Natural killer cell (primary cell): ENCODE data around the gene PRTG. TPM values are rescaled to one million over a fixed set of nuclear protein-coding genes. Genes with fewer than 3 reads are reported as not detected.

ENCODE experiments used
- ATAC-seq, 3 donors: fragments of 150-1000 bp in 2 of 3; fragments of 200-7000 bp in 1 of 3; cut with Tn5 transposase; 1 replicate in 1 of 3; 2 replicates in 2 of 3; pipeline ENCODE4 v1.10.0; 2021; ENCODE audit warnings: mild to moderate bottlenecking in 2 of 3, moderate library complexity in 2 of 3
- DNase-seq, 2 donors: peaks; one replicate each; pipeline versions ENCODE4 v3.0.0 to v3.0.0-alpha.2; 2013 to 2021; ENCODE audit warnings: mixed read lengths in 1 of 2
- H3K27ac ChIP-seq: one replicate; pipeline ENCODE4 v1.5.1; 2013; ENCODE audit warnings: mild to moderate bottlenecking, low read length
- H3K27me3 ChIP-seq: one replicate; pipeline ENCODE4 v1.6.1; 2013; ENCODE audit warnings: low read length; ENCODE audit not compliant: control insufficient read depth, insufficient read depth
- H3K36me3 ChIP-seq: one replicate; pipeline ENCODE4 v1.6.1; 2013; ENCODE audit warnings: low read length; ENCODE audit not compliant: control insufficient read depth, insufficient read depth
- H3K4me1 ChIP-seq: one replicate; pipeline ENCODE4 v1.6.1; 2013; ENCODE audit warnings: low read length; ENCODE audit not compliant: control insufficient read depth, insufficient read depth
- H3K4me3 ChIP-seq: one replicate; pipeline ENCODE4 v1.5.1; 2013; ENCODE audit warnings: low read length
- H3K9me3 ChIP-seq: one replicate; pipeline ENCODE4 v1.6.1; 2013; ENCODE audit warnings: low read length; ENCODE audit not compliant: control insufficient read depth, insufficient read depth
- H3K27ac Mint-ChIP-seq, 2 donors: one replicate each; pipeline ENCODE4 v1.8.0; 2022; ENCODE audit warnings: mild to moderate bottlenecking in 2 of 2, mixed read lengths in 2 of 2, moderate library complexity in 1 of 2
- H3K27me3 Mint-ChIP-seq, 2 donors: one replicate each; pipeline ENCODE4 v1.8.0; 2022; ENCODE audit warnings: low read depth in 2 of 2, mixed read lengths in 2 of 2
- H3K36me3 Mint-ChIP-seq: one replicate; pipeline ENCODE4 v1.8.0; 2022; ENCODE audit warnings: mixed read lengths
- H3K4me1 Mint-ChIP-seq, 2 donors: one replicate each; pipeline ENCODE4 v1.8.0; 2022; ENCODE audit warnings: mixed read lengths in 2 of 2
- H3K4me3 Mint-ChIP-seq: one replicate; pipeline ENCODE4 v1.8.0; 2022; ENCODE audit warnings: mild to moderate bottlenecking, moderate library complexity, mixed read lengths
- H3K9me3 Mint-ChIP-seq, 2 donors: one replicate each; pipeline ENCODE4 v1.8.0; 2022; ENCODE audit warnings: mixed read lengths in 2 of 2
- CTCF ChIP-seq: fragments of 200-600 bp; IDR thresholded peaks from one replicate; pipeline ENCODE4 v1.8.0; 2022; ENCODE audit warnings: antibody characterized with exemption
- WGBS: methylation state at CpG from one replicate; pipeline ENCODE4 v1.1.7; 2013; ENCODE audit warnings: missing lambda C conversion rate; ENCODE audit not compliant: insufficient coverage; 5-methylcytosine and 5-hydroxymethylcytosine counted together
- intact Hi-C: fragments of 100-400 bp; cut with micrococcal nuclease; formaldehyde crosslinking; loops from one replicate; pipeline ENCODE4 v1.14.2; 2022
- total RNA-seq, 4 donors: library from RNA; stranded (reverse); fragments of 120-200 nt in 1 of 4; gene quantifications; one replicate each; pipeline versions ENCODE4 v1.2.3 to v1.2.4, GENCODE V29; 2013 to 2022

The PRTG gene
- total RNA-seq, 3 donors from 2014 or later (not counting 1 experiment from before 2014, with no cell fraction given) = not detected

GRCh38 chr15:55564347-55565145 lies 178.4 kb downstream of the PRTG start:
- no peaks in the 10 kb centered on the region for H3K36me3 Mint-ChIP-seq
- H3K9me3 Mint-ChIP-seq = peaks cover 3 to 8% of the 10 kb centered on the region in 2 donors
- Histone ChIP-seq H3K27ac (no peak overlapping the region), H3K4me3 (no peak overlapping the region), H3K4me1 (no peaks in the 10 kb centered on the region), H3K9me3 (no peaks in the 10 kb centered on the region), H3K36me3 (no peaks in the 10 kb centered on the region), H3K27me3 (no peaks in the 10 kb centered on the region)
- ATAC-seq (no peak), DNase-seq (no peak)
- H3K27me3 Mint-ChIP-seq = peaks cover 6 to 8% of the 10 kb centered on the region in 2 donors
- no peak overlapping the region for H3K4me3 Mint-ChIP-seq
- H3K4me1 Mint-ChIP-seq = no peaks in the 10 kb centered on the region
- no peak for TF ChIP-seq CTCF
- 89% methylated on average over 1 of the region's 2 CpGs for WGBS
- intact Hi-C loops = no loop called here
- H3K27ac Mint-ChIP-seq = no peak overlapping the region

- Histone ChIP-seq H3K27ac (no peak overlapping the region), H3K4me1 (no peaks in the 10 kb centered on the region), H3K36me3 (no peaks in the 10 kb centered on the region), H3K9me3 (no peaks in the 10 kb centered on the region), H3K4me3 (no peak overlapping the region), H3K27me3 (no peaks in the 10 kb centered on the region)
- intact Hi-C loops = no loop called here
- Mint-ChIP-seq H3K27me3 (peaks cover 0 to 6% of the 10 kb centered on the region in 2 donors), H3K36me3 (no peaks in the 10 kb centered on the region), H3K4me1 (no peaks in the 10 kb centered on the region), H3K27ac (no peak overlapping the region), H3K9me3 (peaks cover 3 to 5% of the 10 kb centered on the region in 2 donors), H3K4me3 (no peak overlapping the region)
- ATAC-seq (no peak), DNase-seq (no peak)
- WGBS = 100% methylated on average over 2 of the region's 3 CpGs
- no peak for TF ChIP-seq CTCF
These were observed 180.4 kb downstream of the PRTG start for GRCh38 chr15:55562601-55563000.

Other genes with a start within 250 kb of the PRTG start
- not detected for gene DNAAF4, start 234.9 kb downstream of the PRTG start, total RNA-seq
- gene PYGO1, start 154.8 kb downstream of the PRTG start, total RNA-seq = under 1 TPM in 1 of 3 donors, not detected in 2; 0.16 TPM